ENCODE data around the gene CYP4F8.
"Not testable (repeated sequence)": the region's sequence is repeated elsewhere in the genome, so short reads cannot be mapped to it uniquely, and the experiment has no call there.

CYP4F8 gene

GRCh38 chr19:15642807-15643206, 27.8 kb downstream of the CYP4F8 start:
- no peak for DNase-seq (ENCODE audit: extremely low read depth in 1 of 2, low read depth in 1 of 2)

GRCh38 chr19:15643387-15643786, 28.4 kb downstream of the CYP4F8 start:
- no peak for DNase-seq (ENCODE audit: extremely low read depth in 1 of 2, low read depth in 1 of 2)

GRCh38 chr19:15644066-15644741, 29.2 kb downstream of the CYP4F8 start:
- DNase-seq (ENCODE audit: extremely low read depth in 1 of 2, low read depth in 1 of 2) = no peak

GRCh38 chr19:15644816-15645215, 29.8 kb downstream of the CYP4F8 start:
- no peak for DNase-seq (ENCODE audit: extremely low read depth in 1 of 2, low read depth in 1 of 2)

- DNase-seq (ENCODE audit: extremely low read depth in 1 of 2, low read depth in 1 of 2) = no peak
These were observed 34.5 kb downstream of the CYP4F8 start for GRCh38 chr19:15649526-15649925.

- not testable (repeated sequence) for DNase-seq (ENCODE audit: extremely low read depth in 1 of 2, low read depth in 1 of 2)
These were observed 35.1 kb downstream of the CYP4F8 start for GRCh38 chr19:15650123-15650522.

GRCh38 chr19:15651791-15652190, 36.8 kb downstream of the CYP4F8 start:
- no peak for DNase-seq (ENCODE audit: extremely low read depth in 1 of 2, low read depth in 1 of 2)

GRCh38 chr19:15652559-15653278, 37.7 kb downstream of the CYP4F8 start:
- no peak for DNase-seq (ENCODE audit: extremely low read depth in 1 of 2, low read depth in 1 of 2)

- no peak for DNase-seq (ENCODE audit: extremely low read depth in 1 of 2, low read depth in 1 of 2)
These were observed 41.4 kb downstream of the CYP4F8 start for GRCh38 chr19:15656467-15656866.

- no peak for DNase-seq (ENCODE audit: extremely low read depth in 1 of 2, low read depth in 1 of 2)
These were observed 48.2 kb downstream of the CYP4F8 start for GRCh38 chr19:15663247-15663646.

- DNase-seq (ENCODE audit: extremely low read depth in 1 of 2, low read depth in 1 of 2) = no peak
These were observed 51.2 kb downstream of the CYP4F8 start for GRCh38 chr19:15666186-15666585.

- DNase-seq (ENCODE audit: extremely low read depth in 1 of 2, low read depth in 1 of 2) = no peak
These were observed 51.9 kb downstream of the CYP4F8 start for GRCh38 chr19:15666883-15667282.

GRCh38 chr19:15669440-15669839, 54.4 kb downstream of the CYP4F8 start:
- DNase-seq (ENCODE audit: extremely low read depth in 1 of 2, low read depth in 1 of 2) = no peak

GRCh38 chr19:15669891-15670290, 54.9 kb downstream of the CYP4F8 start:
- no peak for DNase-seq (ENCODE audit: extremely low read depth in 1 of 2, low read depth in 1 of 2)

GRCh38 chr19:15671237-15671821, 56.3 kb downstream of the CYP4F8 start:
- no peak for DNase-seq (ENCODE audit: extremely low read depth in 1 of 2, low read depth in 1 of 2)

- no peak for DNase-seq (ENCODE audit: extremely low read depth in 1 of 2, low read depth in 1 of 2)
These were observed 57.0 kb downstream of the CYP4F8 start for GRCh38 chr19:15671891-15672579.

- no peak for DNase-seq (ENCODE audit: extremely low read depth in 1 of 2, low read depth in 1 of 2)
These were observed 57.7 kb downstream of the CYP4F8 start, which contains the start of gene CYP4F12 for GRCh38 chr19:15672580-15673175. Gene CYP4F12, plus strand, starts transcription at chr19:15673087. Its CDS starts 443 bp downstream, at chr19:15673530.

- no peak for DNase-seq (ENCODE audit: extremely low read depth in 1 of 2, low read depth in 1 of 2)
These were observed 58.2 kb downstream of the CYP4F8 start for GRCh38 chr19:15673176-15673654.

- DNase-seq (ENCODE audit: extremely low read depth in 1 of 2, low read depth in 1 of 2) = no peak
These were observed 60.5 kb downstream of the CYP4F8 start for GRCh38 chr19:15675560-15675959.

- no peak for DNase-seq (ENCODE audit: extremely low read depth in 1 of 2, low read depth in 1 of 2)
These were observed 64.1 kb downstream of the CYP4F8 start for GRCh38 chr19:15679089-15679488.

- not testable (repeated sequence) for DNase-seq (ENCODE audit: extremely low read depth in 1 of 2, low read depth in 1 of 2)
These were observed 64.8 kb downstream of the CYP4F8 start for GRCh38 chr19:15679865-15680264.
